Naive thymus-derived CD8-positive, alpha-beta T cell (primary cell): ENCODE measurements around the gene MRPL49. TPM values are rescaled to one million over a fixed set of nuclear protein-coding genes. Genes with fewer than 3 reads are reported as not detected.
A peak's percentile ranks its signal among the peaks of the same experiment; 100 is the strongest.

Source experiments
- ATAC-seq, 2 donors: fragments of 150-1000 bp; cut with Tn5 transposase in 1 of 2; sonication (Bioruptor Pico), chemical (Tn5 transposase) in 1 of 2; 1 replicate in 1 of 2; 2 replicates in 1 of 2; pipeline ENCODE4 v1.10.0; 2021; ENCODE audit warnings: mild to moderate bottlenecking in 2 of 2, moderate library complexity in 2 of 2
- POLR2A ChIA-PET: fragments of 350-600 bp; sonication (Branson Sonifier 250); formaldehyde crosslinking; loops from one replicate; lab custom pipeline; 2021; ENCODE audit warnings: antibody characterized with exemption; lab: Charles Lee
- DNase-seq, 10 donors: peaks; one replicate each; pipeline versions ENCODE4 v3.0.0 to v3.0.0-alpha.2; 2020 to 2022
- H3K27ac Mint-ChIP-seq, 10 donors: one replicate each; pipeline ENCODE4 v1.8.0; 2020 to 2022; ENCODE audit warnings: mild to moderate bottlenecking in 10 of 10, mixed read lengths in 10 of 10, moderate library complexity in 4 of 10, inconsistent platforms in 1 of 10
- H3K27me3 Mint-ChIP-seq, 5 donors: one replicate each; pipeline ENCODE4 v1.8.0; 2021 to 2022; ENCODE audit warnings: mixed read lengths in 5 of 5
- H3K36me3 Mint-ChIP-seq, 3 donors: one replicate each; pipeline ENCODE4 v1.8.0; 2020 to 2022; ENCODE audit warnings: mixed read lengths in 3 of 3, mild to moderate bottlenecking in 2 of 3, inconsistent platforms in 1 of 3
- H3K4me1 Mint-ChIP-seq, 4 donors: one replicate each; pipeline ENCODE4 v1.8.0; 2021 to 2022; ENCODE audit warnings: mixed read lengths in 4 of 4
- H3K4me3 Mint-ChIP-seq, 10 donors: one replicate each; pipeline ENCODE4 v1.8.0; 2020 to 2022; ENCODE audit warnings: mild to moderate bottlenecking in 10 of 10, mixed read lengths in 10 of 10, moderate library complexity in 6 of 10, inconsistent platforms in 1 of 10
- H3K9me3 Mint-ChIP-seq, 9 donors: one replicate each; pipeline ENCODE4 v1.8.0; 2020 to 2022; ENCODE audit warnings: mixed read lengths in 9 of 9, mild to moderate bottlenecking in 3 of 9, inconsistent platforms in 1 of 9, moderate library complexity in 1 of 9
- polyA plus RNA-seq, 3 donors: library from polyadenylated mRNA; unstranded; fragments of 300-500 nt; fragmentation: Illumina TruSeq; gene quantifications; one replicate each; pipeline ENCODE4 v1.2.3, GENCODE V29; 2021
- total RNA-seq, 8 experiments: library from RNA in 2 of 8; stranded (reverse) in 2 of 8; gene quantifications; one replicate each; pipeline ENCODE4 v1.2.3 and lab custom pipeline; 2021 to 2026

The MRPL49 gene
- total and polyA plus RNA-seq, 5 experiments from 2014 or later: 76.0 to 96.9 (median 78.9) TPM

DNA sequence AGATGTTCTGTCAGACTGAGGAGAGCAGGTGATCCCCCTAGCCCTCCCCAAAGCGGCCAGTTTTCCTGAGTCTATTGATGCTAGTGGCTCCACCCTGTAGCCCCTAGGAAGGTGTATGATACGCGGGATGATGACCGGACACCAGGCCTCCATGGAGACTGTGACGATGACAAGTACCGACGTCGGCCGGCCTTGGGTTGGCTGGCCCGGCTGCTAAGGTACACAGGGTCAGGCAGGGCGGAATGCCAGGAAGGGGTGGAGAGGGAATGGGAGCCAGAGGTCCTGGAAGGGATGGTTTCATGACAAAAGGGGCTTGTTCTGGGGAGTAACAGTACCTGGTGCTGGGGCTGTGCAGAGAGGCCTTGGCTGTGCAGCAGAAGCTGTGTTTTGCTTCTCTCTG is 34.9 kb upstream of the MRPL49 start:
- H3K27ac Mint-ChIP-seq: no peak overlapping the region
- ATAC-seq: no peak
- DNase-seq: no peak
- H3K36me3 Mint-ChIP-seq: peaks cover 0 to 32% (median 2%) of the 10 kb centered on the region in 3 donors
- H3K4me1 Mint-ChIP-seq: peaks cover 17 to 31% (median 27%) of the 10 kb centered on the region in 4 donors
- no peak overlapping the region for H3K4me3 Mint-ChIP-seq
- no peaks in the 10 kb centered on the region for H3K9me3 Mint-ChIP-seq
- POLR2A ChIA-PET: interaction anchor here (0.6 to 4.6 kb wide), 3 partner anchors 8 to 24 kb away, joined by 3 to 48 read pairs (median 18); partner anchors contain the start of genes TM7SF2 and VPS51
- H3K27me3 Mint-ChIP-seq: peaks cover 0 to 2% (median 0%) of the 10 kb centered on the region in 5 donors

DNA sequence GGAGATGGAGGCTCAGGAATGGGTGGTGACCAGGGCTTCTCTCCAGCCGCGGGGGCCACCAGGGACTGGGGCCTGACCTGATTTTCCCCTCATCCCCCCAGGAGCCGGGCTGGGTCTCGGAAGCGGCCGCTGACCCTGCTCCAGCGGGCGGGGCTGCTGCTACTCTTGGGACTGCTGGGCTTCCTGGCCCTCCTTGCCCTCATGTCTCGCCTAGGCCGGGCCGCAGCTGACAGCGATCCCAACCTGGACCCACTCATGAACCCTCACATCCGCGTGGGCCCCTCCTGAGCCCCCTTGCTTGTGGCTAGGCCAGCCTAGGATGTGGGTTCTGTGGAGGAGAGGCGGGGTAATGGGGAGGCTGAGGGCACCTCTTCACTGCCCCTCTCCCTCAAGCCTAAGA is 34.3 kb upstream of the MRPL49 start:
- H3K4me3 Mint-ChIP-seq: no peak overlapping the region
- ATAC-seq: no peak
- peaks cover 17 to 30% (median 27%) of the 10 kb centered on the region in 4 donors for H3K4me1 Mint-ChIP-seq
- no peak overlapping the region for H3K27ac Mint-ChIP-seq
- POLR2A ChIA-PET: interaction anchor here (0.6 to 3.2 kb wide), 3 partner anchors 8 to 1110 kb away, joined by 3 to 18 read pairs (median 4); partner anchors contain the start of genes TM7SF2 and VPS51
- DNase-seq: no peak
- peaks cover 0 to 32% (median 2%) of the 10 kb centered on the region in 3 donors for H3K36me3 Mint-ChIP-seq
- H3K27me3 Mint-ChIP-seq: peaks cover 0 to 2% (median 0%) of the 10 kb centered on the region in 5 donors
- no peaks in the 10 kb centered on the region for H3K9me3 Mint-ChIP-seq

DNA sequence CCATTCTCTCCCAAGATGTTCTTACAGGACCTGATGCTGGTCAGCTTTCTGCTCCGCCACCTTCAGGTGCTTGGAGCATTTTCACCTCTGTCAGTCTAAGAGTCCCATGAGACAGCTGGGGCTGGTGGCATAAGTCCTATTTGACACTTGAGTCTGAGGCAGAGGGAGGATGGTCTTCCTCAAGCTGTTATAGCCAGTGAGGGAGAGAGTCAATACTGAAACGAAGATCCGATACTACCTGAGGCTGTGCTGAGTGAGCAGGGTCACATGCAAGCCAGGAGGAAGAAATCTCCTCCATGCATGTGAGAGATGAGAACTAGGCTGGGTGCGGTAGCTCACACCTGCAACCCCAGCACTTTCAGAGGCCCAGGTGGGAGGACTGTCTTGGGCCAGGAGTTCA is 32.5 kb upstream of the MRPL49 start:
- Mint-ChIP-seq H3K36me3 (peaks cover 0 to 32% (median 2%) of the 10 kb centered on the region in 3 donors), H3K27me3 (no peaks in the 10 kb centered on the region), H3K9me3 (no peaks in the 10 kb centered on the region), H3K27ac (peak overlapping the region in 2 of 10 donors; percentile 25 to 69), H3K4me1 (peaks cover 9 to 13% (median 12%) of the 10 kb centered on the region in 4 donors), H3K4me3 (no peak overlapping the region)
- ATAC-seq (no peak), DNase-seq (no peak)
- POLR2A ChIA-PET: interaction anchor here (0.7 to 1.4 kb wide), 2 partner anchors 22 to 31 kb away, joined by 3 read pairs; partner anchors contain the start of gene TM7SF2

DNA sequence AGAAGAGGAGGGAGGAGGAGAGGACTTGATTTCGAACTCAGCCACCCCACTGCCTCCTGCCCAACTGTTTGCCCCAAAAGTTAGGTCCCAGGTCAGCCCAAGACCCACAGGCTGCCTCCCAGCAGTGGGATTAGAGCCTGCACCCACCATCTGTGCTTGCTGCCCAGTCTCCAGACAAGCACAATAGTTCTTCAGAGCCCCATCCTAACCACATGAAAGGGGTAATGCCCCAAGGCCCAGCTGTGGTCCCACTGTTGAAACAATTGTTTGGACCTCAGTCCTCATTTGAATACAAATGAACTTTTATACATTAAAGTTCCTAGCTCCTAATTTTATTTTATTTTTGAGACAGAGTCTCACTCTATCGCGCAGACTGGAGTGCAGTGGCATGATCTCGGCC is 31.5 kb upstream of the MRPL49 start:
- Mint-ChIP-seq H3K27ac (no peak overlapping the region), H3K4me1 (peaks cover 3 to 6% (median 5%) of the 10 kb centered on the region in 4 donors), H3K9me3 (no peaks in the 10 kb centered on the region), H3K36me3 (peaks cover 0 to 30% (median 2%) of the 10 kb centered on the region in 3 donors), H3K27me3 (no peaks in the 10 kb centered on the region), H3K4me3 (no peak overlapping the region)
- DNase-seq: no peak
- POLR2A ChIA-PET: interaction anchor here (0.7 to 1.4 kb wide), 2 partner anchors 21 to 151 kb away, joined by 3 to 5 read pairs; partner anchors contain the start of gene TM7SF2
- no peak for ATAC-seq

DNA sequence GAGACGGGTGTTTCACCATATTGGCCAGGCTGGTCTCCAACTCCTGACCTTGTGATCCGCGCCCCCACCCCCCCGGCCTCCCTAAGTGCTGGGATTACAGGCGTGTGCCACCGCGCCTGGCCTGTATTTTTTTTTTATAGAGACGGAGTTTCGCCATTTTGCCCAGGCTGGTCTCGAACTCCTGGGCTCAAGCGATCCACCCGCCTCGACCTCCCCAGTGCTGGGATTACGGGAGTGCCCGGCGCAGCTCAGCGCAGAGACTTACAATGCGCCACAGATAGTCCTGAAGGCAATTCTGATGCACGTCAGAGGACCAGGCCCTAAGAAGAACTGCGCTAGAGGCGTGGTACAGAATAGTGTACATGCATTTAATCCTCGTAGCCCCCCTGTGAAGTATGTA is 26.7 kb upstream of the MRPL49 start:
- H3K27me3 Mint-ChIP-seq: no peaks in the 10 kb centered on the region
- no peaks in the 10 kb centered on the region for H3K9me3 Mint-ChIP-seq
- ATAC-seq: no peak
- H3K4me3 Mint-ChIP-seq: peak overlapping the region; percentile 77 to 96 (median 90)
- H3K27ac Mint-ChIP-seq: peak overlapping the region; percentile 88 to 98 (median 96)
- POLR2A ChIA-PET: interaction anchor here (0.5 to 7.8 kb wide), 16 partner anchors 8 to 791 kb away, joined by 3 to 115 read pairs (median 5); partner anchors contain the start of genes ARL2, CDCA5, FAU and MRPL49
- peaks cover 0 to 14% (median 0%) of the 10 kb centered on the region in 3 donors for H3K36me3 Mint-ChIP-seq
- DNase-seq: no peak
- peaks cover 5 to 23% (median 12%) of the 10 kb centered on the region in 4 donors for H3K4me1 Mint-ChIP-seq

DNA sequence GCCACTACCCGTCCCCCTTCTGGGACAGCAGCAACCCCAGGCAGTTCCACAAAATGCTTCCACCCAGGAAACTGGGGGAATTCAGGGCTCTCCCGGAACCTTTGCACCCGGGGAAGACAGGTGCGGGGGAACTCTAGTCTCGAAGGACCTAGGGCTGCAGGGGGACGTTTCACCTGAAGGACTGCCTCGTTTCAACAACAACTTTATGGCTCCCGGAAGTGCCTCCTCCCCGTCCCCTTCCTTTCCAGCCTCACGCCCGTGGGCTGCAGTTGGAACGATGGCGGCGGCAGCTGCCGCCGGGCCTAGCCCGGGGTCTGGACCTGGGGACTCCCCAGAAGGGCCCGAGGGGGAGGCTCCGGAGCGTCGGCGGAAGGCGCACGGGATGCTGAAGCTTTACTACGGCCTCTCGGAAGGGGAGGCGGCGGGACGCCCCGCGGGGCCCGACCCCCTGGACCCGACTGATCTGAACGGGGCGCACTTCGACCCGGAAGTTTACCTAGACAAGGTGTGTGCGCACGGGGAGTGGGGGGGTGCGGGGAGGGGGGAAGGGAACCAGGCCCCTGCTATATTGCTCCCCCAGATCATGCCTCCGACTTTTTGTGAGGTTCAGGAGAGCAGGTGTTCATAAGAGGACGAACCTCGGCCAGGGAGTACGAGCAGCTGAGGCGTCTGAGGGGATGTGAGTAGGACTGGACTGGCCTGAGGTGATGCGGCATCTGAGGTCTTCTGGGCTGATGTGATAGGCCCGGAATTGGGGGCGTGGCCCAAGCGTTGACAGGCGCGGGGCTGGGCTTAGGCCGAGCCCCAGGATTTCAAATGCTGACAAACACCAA is 25.9 kb upstream of the MRPL49 start, which contains the start of gene VPS51:
VPS51 (plus strand) TSS at position 241 of the 833 bp plus-strand sequence; CDS start at position 278, 37 bp downstream.
- ATAC-seq (peak; percentile 88 to 90), DNase-seq (peak; percentile 65 to 93 (median 87))
- peaks cover 5 to 25% (median 13%) of the 10 kb centered on the region in 4 donors for H3K4me1 Mint-ChIP-seq
- H3K4me3 Mint-ChIP-seq: peak within 1 kb of the TSS; percentile 77 to 96 (median 90)
- peaks cover 0 to 19% (median 0%) of the 10 kb centered on the region in 3 donors for H3K36me3 Mint-ChIP-seq
- peak within 1 kb of the TSS; percentile 88 to 98 (median 96) for H3K27ac Mint-ChIP-seq
- H3K27me3 Mint-ChIP-seq: no peaks in the 10 kb centered on the region
- H3K9me3 Mint-ChIP-seq: no peaks in the 10 kb centered on the region
- POLR2A ChIA-PET: interaction anchor here (0.5 to 7.8 kb wide), 23 partner anchors 9 to 556 kb away, joined by 3 to 115 read pairs (median 4); partner anchors contain the start of genes ARL2, CDCA5, FAU and MRPL49

DNA sequence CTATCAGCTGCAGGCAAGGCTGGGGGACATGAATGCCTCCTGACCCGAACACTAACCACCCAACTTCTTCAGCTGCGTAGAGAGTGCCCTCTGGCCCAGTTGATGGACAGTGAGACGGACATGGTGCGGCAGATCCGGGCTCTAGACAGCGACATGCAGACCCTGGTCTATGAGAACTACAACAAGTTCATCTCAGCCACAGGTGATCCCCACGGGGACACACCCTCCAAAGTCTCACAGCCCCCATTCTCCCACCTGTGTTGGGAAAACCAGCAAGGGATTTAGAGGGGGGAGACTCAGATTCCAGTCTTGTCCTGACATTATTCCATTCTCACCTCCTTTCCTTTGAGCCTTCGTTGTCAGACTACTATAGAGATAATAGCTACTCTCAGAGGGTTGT is 25.2 kb upstream of the MRPL49 start:
- H3K27ac Mint-ChIP-seq: peak overlapping the region in 9 of 10 donors; percentile 9 to 98 (median 94)
- no peaks in the 10 kb centered on the region for H3K27me3 Mint-ChIP-seq
- no peaks in the 10 kb centered on the region for H3K9me3 Mint-ChIP-seq
- peaks cover 0 to 24% (median 0%) of the 10 kb centered on the region in 3 donors for H3K36me3 Mint-ChIP-seq
- DNase-seq: no peak
- no peak for ATAC-seq
- POLR2A ChIA-PET: interaction anchor here (0.6 to 7.8 kb wide), 14 partner anchors 12 to 263 kb away, joined by 3 to 115 read pairs (median 5); partner anchors contain the start of genes ARL2, CDCA5, FAU and MRPL49
- peak overlapping the region in 9 of 10 donors; percentile 77 to 96 (median 91) for H3K4me3 Mint-ChIP-seq
- H3K4me1 Mint-ChIP-seq: peaks cover 5 to 25% (median 13%) of the 10 kb centered on the region in 4 donors

DNA sequence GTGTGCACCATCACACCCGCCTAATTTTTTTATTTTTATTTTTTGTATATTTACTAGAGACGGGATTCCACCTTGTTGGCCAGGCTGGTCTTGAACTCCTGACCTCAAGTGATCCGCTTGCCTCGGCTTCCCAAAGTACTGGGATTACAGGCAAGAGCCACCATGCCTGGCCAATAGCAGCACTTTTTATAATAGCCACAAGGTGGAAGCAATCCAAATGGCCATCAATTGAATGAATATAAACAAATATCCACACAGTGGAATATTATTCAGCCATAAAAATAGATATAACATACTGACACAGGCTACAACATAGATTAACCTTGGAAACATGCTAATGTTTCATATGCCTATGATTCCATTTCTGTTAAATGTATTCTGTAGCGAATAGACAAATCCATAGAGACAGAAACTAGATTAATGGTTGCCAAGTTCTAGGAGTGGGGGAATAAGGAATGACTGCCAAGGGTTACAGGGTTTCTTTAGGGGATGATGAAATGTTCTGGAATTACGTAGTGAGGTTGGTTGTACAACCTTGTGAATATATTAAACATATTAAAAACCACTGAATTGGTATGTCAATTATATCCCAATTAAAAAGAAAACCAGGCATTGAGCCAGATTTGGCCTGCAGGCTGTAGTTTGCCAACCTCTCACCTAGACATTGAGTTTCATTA is 21.3 kb upstream of the MRPL49 start:
- Mint-ChIP-seq H3K9me3 (no peaks in the 10 kb centered on the region), H3K4me1 (peaks cover 3 to 43% (median 19%) of the 10 kb centered on the region in 4 donors), H3K27me3 (no peaks in the 10 kb centered on the region), H3K27ac (no peak overlapping the region), H3K4me3 (no peak overlapping the region), H3K36me3 (peaks cover 0 to 52% (median 0%) of the 10 kb centered on the region in 3 donors)
- DNase-seq (no peak), ATAC-seq (no peak)
- POLR2A ChIA-PET: interaction anchor here (0.6 to 7.8 kb wide), 5 partner anchors 10 to 542 kb away, joined by 5 to 115 read pairs (median 6); partner anchors contain the start of genes TM7SF2 and ZNHIT2

DNA sequence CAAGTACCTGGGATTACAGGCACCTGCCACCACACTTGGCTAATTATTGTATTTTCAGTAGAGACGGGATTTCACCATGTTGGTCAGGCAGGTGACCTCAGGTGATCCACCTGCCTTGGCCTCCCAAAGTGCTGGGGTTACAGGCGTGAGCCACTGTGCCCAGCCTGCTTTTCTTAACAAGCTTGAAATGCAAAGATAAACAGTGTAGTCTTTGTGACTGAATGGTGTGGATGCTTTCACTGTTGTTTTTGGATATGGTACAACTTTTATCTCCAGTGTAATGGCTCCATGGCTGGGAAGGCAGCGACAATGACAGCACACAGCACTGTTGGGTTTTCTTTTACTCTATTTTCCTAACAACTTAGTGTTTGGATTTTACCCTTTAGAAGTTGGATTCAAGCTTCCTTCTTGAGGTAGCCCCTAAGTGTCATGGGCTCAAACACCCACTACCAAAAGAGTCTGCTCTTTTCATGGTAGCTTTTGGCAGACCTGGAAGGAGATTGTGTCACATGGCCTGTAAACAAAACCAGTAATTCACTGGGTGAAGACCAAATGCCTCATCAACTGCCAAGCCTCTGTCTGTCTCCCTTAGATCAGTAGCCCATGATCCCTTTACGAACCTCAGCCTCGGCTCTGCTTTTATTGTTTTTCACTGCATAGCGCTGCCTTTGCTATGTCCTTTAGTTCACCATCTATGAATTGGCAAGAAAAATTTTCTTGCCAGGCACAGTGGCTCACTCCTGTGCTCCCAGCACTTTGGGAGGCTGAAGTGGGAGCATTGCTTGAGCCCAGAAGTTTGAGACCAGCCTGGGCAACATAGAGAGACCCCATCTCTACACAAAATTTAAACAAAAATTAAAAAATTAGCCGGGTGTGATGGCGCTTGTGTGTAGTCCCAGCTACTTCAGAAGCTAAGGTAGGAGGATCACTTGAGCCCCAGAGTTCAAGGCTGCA is 19.7 kb upstream of the MRPL49 start:
- peak overlapping the region in 3 of 10 donors; percentile 8 to 63 (median 20) for H3K27ac Mint-ChIP-seq
- DNase-seq: no peak
- peaks cover 12 to 39% (median 17%) of the 10 kb centered on the region in 4 donors for H3K4me1 Mint-ChIP-seq
- POLR2A ChIA-PET: interaction anchor here (0.7 to 1.9 kb wide), 3 partner anchors 15 to 223 kb away, joined by 3 to 5 read pairs (median 5); partner anchors contain the start of gene ZNHIT2
- H3K36me3 Mint-ChIP-seq: peaks cover 0 to 64% (median 0%) of the 10 kb centered on the region in 3 donors
- H3K9me3 Mint-ChIP-seq: no peaks in the 10 kb centered on the region
- no peak for ATAC-seq
- H3K27me3 Mint-ChIP-seq: no peaks in the 10 kb centered on the region
- no peak overlapping the region for H3K4me3 Mint-ChIP-seq

DNA sequence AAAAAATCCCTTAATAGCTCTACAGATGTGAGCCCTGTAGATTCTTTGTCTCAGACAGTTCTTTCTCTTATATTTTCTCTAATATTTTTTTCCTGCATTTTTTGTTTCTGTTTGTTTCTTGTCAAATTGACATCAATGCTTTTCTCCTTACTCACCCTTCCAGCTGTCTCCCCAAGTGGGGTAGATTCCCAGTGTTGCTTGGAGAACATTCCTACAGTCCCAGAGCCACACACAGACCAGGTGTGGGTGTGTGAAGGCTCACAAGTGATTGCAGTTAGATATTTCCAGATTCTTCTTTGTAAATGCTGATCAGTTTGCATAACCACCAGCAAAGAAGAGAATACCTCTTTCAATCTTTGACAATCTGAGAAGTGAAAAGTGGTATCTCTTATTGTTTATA is 18.6 kb upstream of the MRPL49 start:
- POLR2A ChIA-PET: interaction anchor here (1.0 kb wide), 1 partner anchor 14 kb away, joined by 6 read pairs; the partner anchor contains the start of gene ZNHIT2
- DNase-seq (no peak), ATAC-seq (no peak)
- H3K27me3 Mint-ChIP-seq: no peaks in the 10 kb centered on the region
- no peak overlapping the region for H3K4me3 Mint-ChIP-seq
- no peaks in the 10 kb centered on the region for H3K9me3 Mint-ChIP-seq
- H3K27ac Mint-ChIP-seq: peak overlapping the region in 4 of 10 donors; percentile 6 to 63 (median 27)
- H3K36me3 Mint-ChIP-seq: peaks cover 0 to 60% (median 0%) of the 10 kb centered on the region in 3 donors
- peaks cover 11 to 34% (median 14%) of the 10 kb centered on the region in 4 donors for H3K4me1 Mint-ChIP-seq

DNA sequence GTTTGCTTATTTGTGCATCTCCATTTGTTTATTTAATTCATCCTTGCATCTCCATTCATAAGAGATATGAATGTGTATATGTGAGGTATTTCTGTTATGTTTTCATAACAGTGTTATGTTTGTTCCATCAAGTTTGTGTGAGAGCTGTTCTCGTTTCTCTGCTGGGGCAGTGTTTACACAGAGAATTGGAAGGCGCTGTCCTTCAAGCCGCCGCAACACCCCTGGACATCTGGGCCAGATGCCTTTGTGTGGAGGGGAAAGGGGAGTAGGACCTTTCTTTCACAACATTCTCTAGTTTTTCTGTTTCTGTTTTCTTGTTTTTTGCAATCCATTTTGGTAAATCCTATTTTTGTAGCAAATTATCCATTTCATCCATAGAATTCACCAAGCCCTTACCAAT is 17.5 kb upstream of the MRPL49 start:
- POLR2A ChIA-PET: no interaction called here

More for the DNA sequence above, 17.5 kb upstream of the MRPL49 start:
- Mint-ChIP-seq H3K4me3 (no peak overlapping the region), H3K27ac (peak overlapping the region in 4 of 10 donors; percentile 2 to 63 (median 31)), H3K27me3 (no peaks in the 10 kb centered on the region), H3K4me1 (peaks cover 7 to 28% (median 12%) of the 10 kb centered on the region in 4 donors), H3K9me3 (no peaks in the 10 kb centered on the region), H3K36me3 (peaks cover 0 to 53% (median 0%) of the 10 kb centered on the region in 3 donors)
- no peak for ATAC-seq
- DNase-seq: no peak
